ENCODE data around the gene OLFML3. TPM values are rescaled to one million over a fixed set of nuclear protein-coding genes. Genes with fewer than 3 reads are reported as not detected.
"Not testable (repeated sequence)": the region's sequence is repeated elsewhere in the genome, so short reads cannot be mapped to it uniquely, and the experiment has no call there.

The OLFML3 gene
- total and polyA plus RNA-seq, 4 donors = 9.7 to 108 (median 19.5) TPM

DNA sequence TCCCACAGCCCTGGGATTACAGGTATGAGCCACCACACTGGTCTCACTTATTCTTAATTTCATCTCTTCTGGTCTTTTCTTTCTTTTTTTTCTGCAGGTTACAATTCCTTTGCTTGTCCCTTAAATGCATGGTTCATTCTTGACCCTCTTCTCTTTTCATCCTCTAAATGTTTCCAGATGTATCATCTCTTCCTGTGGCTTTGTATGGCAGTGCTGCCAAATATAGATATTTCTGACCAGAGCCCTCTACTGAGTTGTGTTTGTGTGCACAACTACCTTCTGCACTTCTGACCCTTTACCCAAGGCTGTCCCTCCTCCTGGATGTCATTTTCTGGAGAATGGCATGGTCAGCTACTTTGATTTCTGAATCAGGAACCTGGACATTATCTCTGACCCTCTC lies 32.5 kb downstream of the OLFML3 start:
- ATAC-seq (ENCODE audit: insufficient read depth, low FRiP score) = no peak
- no peak for DNase-seq
- no peak overlapping the region for H3K4me3 ChIP-seq
- H3K36me3 ChIP-seq (ENCODE audit: control insufficient read depth in 4 of 4, insufficient read depth in 4 of 4, low read length in 4 of 4) = peaks cover 0 to 3% (median 0%) of the 10 kb centered on the region in 4 donors
- no peak overlapping the region for H3K9ac ChIP-seq (ENCODE audit: insufficient read depth in 1 of 2, low read length in 2 of 2)
- no peaks in the 10 kb centered on the region for H3K27me3 ChIP-seq (ENCODE audit: control insufficient read depth in 3 of 3, insufficient read depth in 3 of 3, low read length in 2 of 3)
- no peak overlapping the region for H3K27ac ChIP-seq (ENCODE audit: low read depth in 1 of 2, low read length in 1 of 2)
- no peaks in the 10 kb centered on the region for H3K9me3 ChIP-seq (ENCODE audit: control insufficient read depth in 4 of 4, insufficient read depth in 3 of 4, low read length in 3 of 4)
- TF ChIP-seq CTCF (IDR thresholded peaks at IDR 0.05; ENCODE audit: control extremely low read depth, extremely low read depth) = no peak
- no peaks in the 10 kb centered on the region for H3K4me1 ChIP-seq (ENCODE audit: control insufficient read depth in 5 of 5, insufficient read depth in 5 of 5, low read length in 5 of 5)

GRCh38 chr1:114015075-114015474 lies 35.8 kb downstream of the OLFML3 start:
- Histone ChIP-seq H3K27me3 (ENCODE audit: control insufficient read depth in 3 of 3, insufficient read depth in 3 of 3, low read length in 2 of 3) (no peaks in the 10 kb centered on the region), H3K36me3 (ENCODE audit: control insufficient read depth in 4 of 4, insufficient read depth in 4 of 4, low read length in 4 of 4) (no peaks in the 10 kb centered on the region), H3K27ac (ENCODE audit: low read depth in 1 of 2, low read length in 1 of 2) (no peak overlapping the region), H3K4me3 (no peak overlapping the region), H3K4me1 (ENCODE audit: control insufficient read depth in 5 of 5, insufficient read depth in 5 of 5, low read length in 5 of 5) (no peaks in the 10 kb centered on the region), H3K9ac (ENCODE audit: insufficient read depth in 1 of 2, low read length in 2 of 2) (no peak overlapping the region), H3K9me3 (ENCODE audit: control insufficient read depth in 4 of 4, insufficient read depth in 3 of 4, low read length in 3 of 4) (no peaks in the 10 kb centered on the region)
- WGBS, 2 donors = 80 to 92% methylated on average over 2 of the region's 2 CpGs
- DNase-seq (no peak), ATAC-seq (ENCODE audit: insufficient read depth, low FRiP score) (no peak)
- no peak for TF ChIP-seq CTCF (IDR thresholded peaks at IDR 0.05; ENCODE audit: control extremely low read depth, extremely low read depth)

DNA sequence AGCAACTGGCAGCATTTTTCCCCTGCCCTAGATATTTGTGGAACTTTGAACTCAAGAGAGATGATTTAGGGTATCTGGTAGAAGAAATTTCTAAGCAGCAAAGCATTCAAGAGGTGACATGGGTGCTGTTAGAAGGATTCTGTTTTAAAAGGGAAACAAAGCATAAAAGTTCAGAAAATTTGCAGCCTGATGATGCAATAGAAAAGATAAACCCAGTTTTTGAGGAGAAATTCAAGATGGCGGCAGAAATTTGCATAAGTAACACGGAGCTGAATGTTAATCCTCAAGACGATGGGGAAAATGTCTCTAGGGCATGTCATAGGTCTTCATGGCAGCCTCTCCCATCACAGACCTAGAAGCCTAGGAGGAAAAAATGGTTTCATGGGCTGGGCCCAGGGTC lies 40.5 kb downstream of the OLFML3 start:
- not testable (repeated sequence) for H3K9ac ChIP-seq (ENCODE audit: insufficient read depth in 1 of 2, low read length in 2 of 2); ATAC-seq (ENCODE audit: insufficient read depth, low FRiP score); H3K36me3 ChIP-seq (ENCODE audit: control insufficient read depth in 4 of 4, insufficient read depth in 4 of 4, low read length in 4 of 4); H3K27me3 ChIP-seq (ENCODE audit: control insufficient read depth in 3 of 3, insufficient read depth in 3 of 3, low read length in 2 of 3); DNase-seq; H3K4me1 ChIP-seq (ENCODE audit: control insufficient read depth in 5 of 5, insufficient read depth in 5 of 5, low read length in 5 of 5); H3K4me3 ChIP-seq; H3K9me3 ChIP-seq (ENCODE audit: control insufficient read depth in 4 of 4, insufficient read depth in 3 of 4, low read length in 3 of 4); H3K27ac ChIP-seq (ENCODE audit: low read depth in 1 of 2, low read length in 1 of 2)
- 95 to 99% methylated on average over 3 of the region's 3 CpGs for WGBS, 2 donors

DNA sequence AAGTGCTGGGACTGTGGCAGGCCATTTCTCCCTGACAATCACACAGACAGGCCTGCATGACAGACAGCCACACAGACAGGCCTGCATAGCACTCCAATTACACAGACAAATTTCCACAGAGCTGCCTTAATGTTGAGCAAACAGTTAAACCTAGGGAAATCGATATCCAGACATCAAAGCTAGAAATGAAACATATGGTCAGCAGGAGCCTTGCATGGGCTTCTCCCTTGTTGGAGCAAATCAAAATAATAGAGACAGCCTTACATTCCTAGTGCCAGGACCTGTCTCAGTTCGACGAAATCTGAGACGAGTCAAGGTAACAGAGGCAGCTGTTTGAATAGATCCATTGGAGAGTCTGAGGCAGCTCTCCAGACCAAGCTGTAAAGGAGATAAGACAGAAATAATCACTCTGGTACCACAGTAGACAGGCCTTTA lies 42.4 kb downstream of the OLFML3 start:
- Histone ChIP-seq H3K9ac (ENCODE audit: insufficient read depth in 1 of 2, low read length in 2 of 2) (no peak overlapping the region), H3K9me3 (ENCODE audit: control insufficient read depth in 4 of 4, insufficient read depth in 3 of 4, low read length in 3 of 4) (no peaks in the 10 kb centered on the region), H3K27me3 (ENCODE audit: control insufficient read depth in 3 of 3, insufficient read depth in 3 of 3, low read length in 2 of 3) (no peaks in the 10 kb centered on the region), H3K27ac (ENCODE audit: low read depth in 1 of 2, low read length in 1 of 2) (no peak overlapping the region), H3K4me3 (no peak overlapping the region), H3K4me1 (ENCODE audit: control insufficient read depth in 5 of 5, insufficient read depth in 5 of 5, low read length in 5 of 5) (no peaks in the 10 kb centered on the region), H3K36me3 (ENCODE audit: control insufficient read depth in 4 of 4, insufficient read depth in 4 of 4, low read length in 4 of 4) (no peaks in the 10 kb centered on the region)
- DNase-seq = no peak
- 68 to 88% methylated on average over 4 of the region's 4 CpGs for WGBS, 2 donors
- TF ChIP-seq CTCF (IDR thresholded peaks at IDR 0.05; ENCODE audit: control extremely low read depth, extremely low read depth) = no peak
- ATAC-seq (ENCODE audit: insufficient read depth, low FRiP score) = no peak
